GM21529 (cell line): ENCODE data around the gene TFAP2E.

ENCODE experiments used
- ATAC-seq: cut with Tn5 transposase; IDR thresholded peaks from one replicate; pipeline ENCODE4 v1.9.1; 2021; ENCODE audit not compliant: unreplicated experiment

Gene TFAP2E

DNA sequence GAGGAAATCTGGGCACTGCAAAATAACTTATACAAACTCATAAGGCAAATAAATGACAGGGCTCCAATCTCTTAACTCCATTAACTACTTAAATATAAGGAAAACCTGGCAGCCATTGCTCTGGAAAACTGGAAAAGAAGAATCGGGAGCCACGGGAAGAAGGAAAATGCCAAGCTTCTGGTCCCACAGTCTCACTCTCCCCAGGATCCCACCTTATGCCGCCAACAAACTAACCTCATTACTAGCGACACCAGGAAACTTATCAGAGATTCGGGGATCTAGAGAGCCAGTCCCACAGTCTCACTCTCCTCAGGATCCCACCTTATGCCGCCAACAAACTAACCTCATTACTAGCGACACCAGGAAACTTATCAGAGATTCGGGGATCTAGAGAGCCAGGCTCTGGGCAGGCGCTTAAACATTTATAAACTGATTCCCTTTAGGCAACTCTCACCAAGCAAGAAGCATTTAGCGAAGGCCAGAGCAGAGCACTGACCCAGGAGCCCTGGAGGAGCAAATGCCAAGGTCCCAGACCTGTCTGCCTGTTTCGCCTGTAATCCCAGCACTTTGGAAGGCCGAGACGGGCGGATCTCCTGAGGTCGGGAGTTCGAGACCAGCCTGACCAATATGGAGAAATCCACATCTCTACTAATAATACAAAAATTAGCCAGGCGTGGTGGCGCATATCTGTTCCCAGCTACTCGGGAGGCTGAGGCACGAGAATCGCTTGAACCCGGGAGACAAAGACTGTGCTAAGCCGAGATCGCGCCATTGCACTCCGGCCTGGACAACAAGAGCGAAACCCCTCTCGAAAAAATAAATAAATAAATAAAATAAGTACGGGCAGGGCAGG is 67.5 kb downstream of the TFAP2E start:
- ATAC-seq = no peak

GRCh38 chr1:35641233-35641866 is 68.2 kb downstream of the TFAP2E start, which contains the start of gene PSMB2:
Gene PSMB2, minus strand, starts transcription at chr1:35641526. Its CDS starts 94 bp downstream, at chr1:35641432.
- peak; percentile 84 for ATAC-seq

- no peak for ATAC-seq
Observed at GRCh38 chr1:35642471-35642955, 69.4 kb downstream of the TFAP2E start.

- ATAC-seq = no peak
Observed at GRCh38 chr1:35644204-35644603, 71.1 kb downstream of the TFAP2E start.
